ENCODE results near the gene THEMIS2. TPM values are rescaled to one million over a fixed set of nuclear protein-coding genes. Genes with fewer than 3 reads are reported as not detected.
"Not testable (repeated sequence)": the region's sequence is repeated elsewhere in the genome, so short reads cannot be mapped to it uniquely, and the experiment has no call there.

Gene THEMIS2
- total and polyA plus RNA-seq, 10 of the 15 experiments (the other 5 are each of a cell fraction or from before 2014, with no cell fraction given): 9.1 to 114 (median 38.3) TPM

DNA sequence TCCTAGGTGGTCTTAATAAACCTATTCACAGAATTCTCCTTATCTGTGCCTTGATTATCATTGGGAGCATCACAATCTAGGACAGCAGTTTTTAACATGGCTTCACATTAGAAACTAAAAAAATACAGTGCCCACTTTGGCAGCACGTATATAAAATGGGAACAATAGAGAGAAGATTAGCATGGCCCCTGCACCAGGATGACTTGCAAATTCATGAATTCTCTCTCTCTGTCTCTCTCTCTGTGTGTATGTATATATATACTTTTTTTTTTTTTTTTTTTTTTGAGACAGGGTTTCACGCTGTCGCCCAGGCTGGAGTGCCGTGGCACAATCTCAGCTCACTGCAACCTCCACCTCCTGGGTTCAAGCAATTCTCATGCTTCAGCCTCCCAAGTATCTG is 47.9 kb upstream of the THEMIS2 start (continued):
- TF ChIP-seq NFXL1 (IDR thresholded peaks at IDR 0.05; ENCODE audit: borderline replicate concordance) (no peak), HDAC2 (IDR thresholded peaks at IDR 0.05) (no peak), CEBPB (IDR thresholded peaks at IDR 0.05; ENCODE audit: borderline replicate concordance in 1 of 2, low read depth in 2 of 2, low read length in 2 of 2) (no peak), RAD51 (IDR thresholded peaks at IDR 0.05) (no peak), EZH2 (IDR thresholded peaks at IDR 0.05; ENCODE audit: borderline replicate concordance, control insufficient read depth, low read depth, low read length) (no peak), RBBP5 (conservative IDR thresholded peaks at IDR 0.05) (no peak), NBN (IDR thresholded peaks at IDR 0.05) (no peak), RB1 (IDR thresholded peaks at IDR 0.05; ENCODE audit: borderline replicate concordance) (no peak)
- TF ChIP-seq, protein P1, sequence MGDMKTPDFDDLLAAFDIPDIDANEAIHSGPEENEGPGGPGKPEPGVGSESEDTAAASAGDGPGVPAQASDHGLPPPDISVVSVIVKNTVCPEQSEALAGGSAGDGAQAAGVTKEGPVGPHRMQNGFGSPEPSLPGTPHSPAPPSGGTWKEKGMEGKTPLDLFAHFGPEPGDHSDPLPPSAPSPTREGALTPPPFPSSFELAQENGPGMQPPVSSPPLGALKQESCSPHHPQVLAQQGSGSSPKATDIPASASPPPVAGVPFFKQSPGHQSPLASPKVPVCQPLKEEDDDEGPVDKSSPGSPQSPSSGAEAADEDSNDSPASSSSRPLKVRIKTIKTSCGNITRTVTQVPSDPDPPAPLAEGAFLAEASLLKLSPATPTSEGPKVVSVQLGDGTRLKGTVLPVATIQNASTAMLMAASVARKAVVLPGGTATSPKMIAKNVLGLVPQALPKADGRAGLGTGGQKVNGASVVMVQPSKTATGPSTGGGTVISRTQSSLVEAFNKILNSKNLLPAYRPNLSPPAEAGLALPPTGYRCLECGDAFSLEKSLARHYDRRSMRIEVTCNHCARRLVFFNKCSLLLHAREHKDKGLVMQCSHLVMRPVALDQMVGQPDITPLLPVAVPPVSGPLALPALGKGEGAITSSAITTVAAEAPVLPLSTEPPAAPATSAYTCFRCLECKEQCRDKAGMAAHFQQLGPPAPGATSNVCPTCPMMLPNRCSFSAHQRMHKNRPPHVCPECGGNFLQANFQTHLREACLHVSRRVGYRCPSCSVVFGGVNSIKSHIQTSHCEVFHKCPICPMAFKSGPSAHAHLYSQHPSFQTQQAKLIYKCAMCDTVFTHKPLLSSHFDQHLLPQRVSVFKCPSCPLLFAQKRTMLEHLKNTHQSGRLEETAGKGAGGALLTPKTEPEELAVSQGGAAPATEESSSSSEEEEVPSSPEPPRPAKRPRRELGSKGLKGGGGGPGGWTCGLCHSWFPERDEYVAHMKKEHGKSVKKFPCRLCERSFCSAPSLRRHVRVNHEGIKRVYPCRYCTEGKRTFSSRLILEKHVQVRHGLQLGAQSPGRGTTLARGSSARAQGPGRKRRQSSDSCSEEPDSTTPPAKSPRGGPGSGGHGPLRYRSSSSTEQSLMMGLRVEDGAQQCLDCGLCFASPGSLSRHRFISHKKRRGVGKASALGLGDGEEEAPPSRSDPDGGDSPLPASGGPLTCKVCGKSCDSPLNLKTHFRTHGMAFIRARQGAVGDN (IDR thresholded peaks at IDR 0.05): no peak
- TF ChIP-seq, protein P2, sequence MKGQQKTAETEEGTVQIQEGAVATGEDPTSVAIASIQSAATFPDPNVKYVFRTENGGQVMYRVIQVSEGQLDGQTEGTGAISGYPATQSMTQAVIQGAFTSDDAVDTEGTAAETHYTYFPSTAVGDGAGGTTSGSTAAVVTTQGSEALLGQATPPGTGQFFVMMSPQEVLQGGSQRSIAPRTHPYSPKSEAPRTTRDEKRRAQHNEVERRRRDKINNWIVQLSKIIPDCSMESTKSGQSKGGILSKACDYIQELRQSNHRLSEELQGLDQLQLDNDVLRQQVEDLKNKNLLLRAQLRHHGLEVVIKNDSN (IDR thresholded peaks at IDR 0.05; ENCODE audit: borderline replicate concordance, extremely low read length, insufficient read depth, low read depth, low read length): no peak
- TF ChIP-seq, protein P3, sequence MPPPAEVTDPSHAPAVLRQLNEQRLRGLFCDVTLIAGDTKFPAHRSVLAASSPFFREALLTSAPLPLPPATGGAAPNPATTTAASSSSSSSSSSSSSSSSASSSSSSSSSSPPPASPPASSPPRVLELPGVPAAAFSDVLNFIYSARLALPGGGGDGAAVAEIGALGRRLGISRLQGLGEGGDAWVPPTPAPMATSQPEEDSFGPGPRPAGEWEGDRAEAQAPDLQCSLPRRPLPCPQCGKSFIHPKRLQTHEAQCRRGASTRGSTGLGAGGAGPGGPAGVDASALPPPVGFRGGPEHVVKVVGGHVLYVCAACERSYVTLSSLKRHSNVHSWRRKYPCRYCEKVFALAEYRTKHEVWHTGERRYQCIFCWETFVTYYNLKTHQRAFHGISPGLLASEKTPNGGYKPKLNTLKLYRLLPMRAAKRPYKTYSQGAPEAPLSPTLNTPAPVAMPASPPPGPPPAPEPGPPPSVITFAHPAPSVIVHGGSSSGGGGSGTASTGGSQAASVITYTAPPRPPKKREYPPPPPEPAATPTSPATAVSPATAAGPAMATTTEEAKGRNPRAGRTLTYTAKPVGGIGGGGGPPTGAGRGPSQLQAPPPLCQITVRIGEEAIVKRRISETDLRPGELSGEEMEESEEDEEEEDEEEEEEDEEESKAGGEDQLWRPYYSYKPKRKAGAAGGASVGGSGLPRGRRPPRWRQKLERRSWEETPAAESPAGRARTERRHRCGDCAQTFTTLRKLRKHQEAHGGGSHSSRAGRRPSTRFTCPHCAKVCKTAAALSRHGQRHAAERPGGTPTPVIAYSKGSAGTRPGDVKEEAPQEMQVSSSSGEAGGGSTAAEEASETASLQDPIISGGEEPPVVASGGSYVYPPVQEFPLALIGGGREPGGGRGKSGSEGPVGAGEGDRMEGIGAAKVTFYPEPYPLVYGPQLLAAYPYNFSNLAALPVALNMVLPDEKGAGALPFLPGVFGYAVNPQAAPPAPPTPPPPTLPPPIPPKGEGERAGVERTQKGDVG (CRISPR knock-in tag; IDR thresholded peaks at IDR 0.05): no peak

DNA sequence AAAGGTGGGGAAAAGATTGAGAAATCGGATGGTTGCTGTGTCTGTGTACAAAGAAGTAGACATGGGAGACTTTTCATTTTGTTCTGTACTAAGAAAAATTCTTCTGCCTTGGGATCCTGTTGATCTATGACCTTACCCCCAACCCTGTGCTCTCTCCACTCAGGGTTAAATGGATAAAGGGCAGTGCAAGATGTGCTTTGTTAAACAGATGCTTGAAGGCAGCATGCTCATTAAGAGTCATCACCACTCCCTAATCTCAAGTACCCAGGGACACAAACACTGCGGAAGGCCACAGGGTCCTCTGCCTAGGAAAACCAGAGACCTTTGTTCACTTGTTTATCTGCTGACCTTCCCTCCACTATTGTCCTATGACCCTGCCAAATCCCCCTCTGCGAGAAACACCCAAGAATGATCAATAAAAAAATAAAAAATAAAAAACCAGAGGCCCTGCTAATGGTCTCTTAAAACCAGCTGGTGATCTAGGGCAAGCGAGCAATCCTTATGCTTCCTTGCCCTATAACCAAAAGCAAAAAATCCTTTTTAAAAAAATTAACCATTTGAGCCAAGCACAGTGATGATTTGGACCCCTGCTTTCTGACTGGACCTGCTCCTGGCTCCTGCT is 42.9 kb upstream of the THEMIS2 start:
- H3K4me1 ChIP-seq (ENCODE audit: control insufficient read depth, insufficient read depth, low read length); in situ Hi-C loops (cut with MboI); FAIRE-seq; H4K20me1 ChIP-seq (ENCODE audit: control insufficient read depth, insufficient read depth); BruUV-seq (replicated peaks); H3K27me3 ChIP-seq (replicated peaks in 1 of 2; ENCODE audit: control insufficient read depth in 2 of 2, insufficient read depth in 2 of 2, low read length in 1 of 2); H3K9ac ChIP-seq (ENCODE audit: control insufficient read depth, insufficient read depth, low read length); H3K36me3 ChIP-seq (ENCODE audit: control insufficient read depth in 2 of 2, insufficient read depth in 2 of 2, low read length in 1 of 2); DNase-seq (ENCODE audit: low read depth, low spot score); intact Hi-C loops (cut with micrococcal nuclease; ENCODE audit: unreplicated experiment); ATAC-seq; H2AFZ ChIP-seq (ENCODE audit: control insufficient read depth, low read depth, low read length); H3K27ac ChIP-seq (ENCODE audit: control insufficient read depth, insufficient read depth); H3K9me3 ChIP-seq (replicated peaks; ENCODE audit: control insufficient read depth, insufficient read depth, low read length): not testable (repeated sequence)
- WGBS (ENCODE audit: insufficient coverage, insufficient replicate concordance, low lambda C conversion rate, missing lambda C conversion rate): 97% methylated on average over 3 of the region's 4 CpGs
- Histone ChIP-seq H3K4me3 (peak overlapping the region; percentile 90; the same call in 1 of the 2 replicates), H3K79me2 (ENCODE audit: control insufficient read depth, insufficient read depth, low read length) (peaks cover 39% of the 10 kb centered on the region), H3K4me2 (ENCODE audit: control insufficient read depth, insufficient read depth) (peak overlapping the region; percentile 64; the same call in 1 of the 2 replicates)
- ChIA-PET RAD21 (ENCODE audit: unreplicated experiment) (interaction anchor here (0.9 to 1.8 kb wide), 3 partner anchors 57 to 258 kb away, joined by 3 to 8 read pairs (median 5); partner anchors contain the start of genes EYA3 and STX12), POLR2A (interaction anchor here (0.5 to 1.7 kb wide), 4 partner anchors 19 to 157 kb away, joined by 3 to 4 read pairs (median 4); partner anchors contain the start of genes IFI6 and STX12), CTCF (interaction anchor here (0.7 to 4.8 kb wide), 3 partner anchors 31 to 162 kb away, joined by 3 to 32 read pairs (median 3); partner anchors contain the start of gene IFI6), SMC1A (ENCODE audit: uncharacterized antibody, unreplicated experiment) (interaction anchor here (0.7 to 1.3 kb wide), 5 partner anchors 13 to 165 kb away, joined by 3 to 6 read pairs (median 3); partner anchors contain the start of genes IFI6 and STX12)

All from GM12878 (cell line).